Stimulated activated CD8-positive, alpha-beta memory T cell treated with anti-CD3 and anti-CD28 coated beads, Interleukin-15, amount 100 ng/mL, for 4 hours (primary cell): Measurements from ENCODE around the gene SLC43A1.

Experiments
- DNase-seq, 2 donors: peaks; one replicate each; pipeline ENCODE4 v3.0.0-alpha.2; 2020; ENCODE audit warnings: low read depth in 2 of 2

The SLC43A1 gene

DNA sequence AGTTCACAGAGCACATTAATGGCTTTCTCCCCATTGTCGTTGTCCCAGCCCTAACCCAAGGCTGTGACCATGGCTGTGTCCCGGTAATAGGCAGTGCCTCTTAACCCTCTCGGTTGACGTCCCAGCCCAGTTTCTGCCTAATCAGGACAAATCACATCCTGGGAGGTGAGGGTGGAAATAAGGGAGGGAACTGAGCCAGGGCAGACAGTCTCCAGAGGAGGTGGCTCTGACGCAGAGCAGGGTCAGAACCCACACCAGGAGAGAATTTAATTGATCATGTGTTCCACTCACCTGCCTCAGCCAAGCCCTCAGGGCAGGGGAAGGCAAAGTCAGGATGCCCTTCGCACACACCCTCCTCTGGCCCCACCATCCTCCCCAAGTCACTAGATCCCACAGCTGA lies 17.0 kb downstream of the SLC43A1 start:
- no peak for DNase-seq

DNA sequence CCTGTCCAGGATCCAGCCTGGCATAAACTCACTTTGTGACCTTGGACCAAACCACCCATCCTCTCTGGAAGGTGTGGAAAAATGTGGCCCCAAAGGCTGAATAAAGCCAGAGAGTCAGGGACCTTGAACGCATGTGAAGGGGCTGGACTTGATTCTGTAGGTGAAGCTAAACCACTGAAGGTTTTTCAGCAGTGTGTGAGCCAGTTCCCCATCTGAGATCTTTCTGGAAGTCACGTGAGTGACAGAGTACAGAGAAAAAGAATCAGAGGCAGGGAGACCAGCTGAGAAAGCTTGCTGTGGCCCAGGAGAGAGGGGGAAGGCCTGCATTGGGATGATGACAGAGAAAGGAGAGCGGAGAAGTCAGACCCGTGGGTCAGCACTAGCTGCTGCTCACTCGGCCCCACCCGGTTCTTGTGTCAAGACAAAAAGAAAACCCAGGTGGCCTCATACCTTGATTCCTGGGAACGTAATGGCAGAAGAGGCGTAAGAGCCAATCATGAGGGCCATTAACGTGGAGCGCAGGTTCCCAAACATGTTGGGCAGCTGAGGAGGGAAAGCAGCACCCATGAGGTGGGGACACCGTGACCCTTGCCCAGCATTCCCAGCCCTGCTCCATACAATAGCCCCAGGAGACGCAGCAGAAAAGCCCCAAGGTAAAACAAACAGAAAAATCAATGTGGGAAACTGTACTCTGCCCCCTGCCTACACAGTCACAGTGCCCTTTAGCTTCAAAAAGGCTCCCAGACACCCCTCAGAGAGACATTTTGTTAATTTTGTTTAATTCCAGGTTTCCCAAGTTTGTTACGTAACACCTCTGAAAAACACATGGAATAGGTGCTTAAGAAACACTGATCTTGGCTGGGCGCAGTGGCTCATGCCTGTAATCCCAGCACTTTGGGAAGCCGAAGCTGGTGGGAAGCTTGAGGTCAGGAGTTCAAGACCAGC lies 17.9 kb downstream of the SLC43A1 start:
- no peak for DNase-seq

DNA sequence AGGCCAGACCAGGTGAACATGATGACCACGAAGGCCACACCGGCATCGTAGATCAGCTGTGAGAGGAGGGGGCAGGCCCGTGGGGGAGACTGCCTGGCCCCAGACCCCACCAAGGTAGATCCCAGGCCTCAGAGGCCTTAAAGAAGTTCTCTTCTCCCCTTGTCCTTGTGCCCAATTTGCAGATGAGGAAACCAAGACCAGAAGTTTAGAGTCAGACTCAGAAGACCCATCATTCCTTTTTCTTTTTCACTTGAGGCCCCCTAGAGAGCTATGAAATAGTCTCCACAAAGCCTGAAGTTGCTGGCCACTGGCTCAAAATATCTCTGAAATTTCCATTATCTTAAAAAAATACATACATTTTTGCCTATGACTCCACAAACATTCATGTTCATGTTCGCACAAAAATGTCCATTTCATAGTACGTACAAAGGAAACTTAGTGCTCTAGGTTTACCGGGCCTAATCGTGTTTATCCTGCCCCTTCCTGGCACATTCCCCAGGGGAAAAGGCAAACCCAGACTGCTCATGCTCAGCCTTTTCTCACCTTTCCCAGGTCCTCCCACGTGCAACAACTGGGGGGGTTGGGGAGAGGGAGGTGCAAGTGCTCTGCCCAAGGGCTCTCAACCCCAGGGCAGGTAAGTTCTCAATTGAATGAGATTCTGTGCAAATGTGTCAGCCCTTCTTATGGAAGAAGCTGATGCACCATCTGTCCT lies 19.2 kb downstream of the SLC43A1 start:
- no peak for DNase-seq

DNA sequence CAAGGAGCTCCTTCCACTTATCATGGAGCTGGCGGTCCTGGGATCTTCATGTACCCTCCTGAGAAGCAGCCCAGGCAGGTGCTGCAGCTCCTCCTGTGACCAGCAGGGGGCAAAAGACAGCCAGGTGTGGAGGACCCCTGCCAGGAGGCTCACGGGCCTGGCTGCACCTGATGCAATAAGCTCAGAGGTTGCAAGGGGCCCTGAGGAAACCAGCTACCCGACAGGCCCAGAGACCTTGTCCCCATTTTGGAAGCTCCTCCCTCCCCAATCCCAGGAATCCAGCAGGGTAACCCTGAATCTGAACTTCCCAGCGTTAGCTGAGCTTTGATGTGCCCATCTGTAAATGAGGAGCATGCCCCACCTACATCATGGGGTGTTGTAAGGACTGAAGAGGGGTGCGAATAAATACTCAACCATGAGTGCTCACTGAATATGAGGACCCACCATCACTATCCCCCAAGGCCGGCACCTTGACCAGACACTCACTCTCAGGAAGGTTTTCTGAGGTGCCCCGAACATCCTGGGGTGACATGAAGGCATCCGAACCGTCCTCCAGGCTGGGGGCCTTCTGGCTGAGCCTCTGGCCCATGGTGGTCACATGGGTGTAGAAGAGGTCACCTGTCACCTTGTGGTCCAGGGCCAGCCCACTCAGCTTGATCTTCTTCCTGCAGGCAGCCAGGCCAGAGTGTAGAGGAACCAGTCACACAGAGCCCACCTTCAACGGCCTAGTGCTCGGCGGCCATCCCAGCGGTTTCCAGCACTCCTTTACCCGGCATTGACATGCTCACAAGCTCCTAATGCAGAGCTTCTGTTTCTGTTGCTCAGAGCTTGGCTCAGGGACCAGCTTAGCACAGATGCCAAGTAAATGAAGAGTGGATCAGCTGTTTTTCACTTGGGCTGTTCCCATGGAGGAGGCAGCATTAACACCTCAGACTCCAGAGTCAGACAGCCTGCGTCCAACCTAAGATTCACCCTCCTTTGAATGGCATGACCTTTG lies 21.7 kb downstream of the SLC43A1 start:
- DNase-seq = peak in 1 of 2 donors; percentile 68

DNA sequence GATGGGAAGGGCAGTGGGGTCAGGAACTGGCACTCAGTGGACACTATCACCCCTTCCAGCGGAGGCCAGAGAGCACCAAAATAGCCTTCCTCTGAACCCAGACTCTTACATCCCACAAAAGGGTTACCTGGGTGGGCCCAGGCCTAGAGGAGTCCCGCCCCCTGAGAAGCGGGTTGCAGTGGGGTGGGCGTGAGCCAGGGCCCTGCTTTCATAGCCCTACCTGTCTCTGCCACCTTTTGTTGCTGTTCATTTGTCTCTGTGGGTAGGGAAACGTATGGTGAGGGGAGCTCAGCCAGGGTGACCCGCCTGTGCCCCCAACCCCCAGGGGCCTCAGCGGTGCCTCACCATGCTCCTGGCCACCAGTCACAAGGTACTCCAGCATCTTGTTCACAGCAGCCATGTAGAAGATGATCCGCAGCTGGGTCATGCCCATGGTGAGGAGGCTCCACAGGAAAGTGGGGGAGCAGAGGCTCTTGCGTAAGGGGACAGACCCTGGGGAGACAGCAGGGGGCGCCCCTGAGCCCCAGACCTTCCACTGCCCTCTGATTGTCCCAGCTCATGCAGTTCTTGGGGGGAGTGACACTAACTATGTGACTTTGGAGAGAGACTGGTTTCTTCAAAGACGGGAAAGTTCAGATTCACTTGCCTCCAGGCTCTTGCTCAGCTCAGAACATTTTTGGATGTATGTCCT lies 24.0 kb downstream of the SLC43A1 start:
- no peak for DNase-seq

DNA sequence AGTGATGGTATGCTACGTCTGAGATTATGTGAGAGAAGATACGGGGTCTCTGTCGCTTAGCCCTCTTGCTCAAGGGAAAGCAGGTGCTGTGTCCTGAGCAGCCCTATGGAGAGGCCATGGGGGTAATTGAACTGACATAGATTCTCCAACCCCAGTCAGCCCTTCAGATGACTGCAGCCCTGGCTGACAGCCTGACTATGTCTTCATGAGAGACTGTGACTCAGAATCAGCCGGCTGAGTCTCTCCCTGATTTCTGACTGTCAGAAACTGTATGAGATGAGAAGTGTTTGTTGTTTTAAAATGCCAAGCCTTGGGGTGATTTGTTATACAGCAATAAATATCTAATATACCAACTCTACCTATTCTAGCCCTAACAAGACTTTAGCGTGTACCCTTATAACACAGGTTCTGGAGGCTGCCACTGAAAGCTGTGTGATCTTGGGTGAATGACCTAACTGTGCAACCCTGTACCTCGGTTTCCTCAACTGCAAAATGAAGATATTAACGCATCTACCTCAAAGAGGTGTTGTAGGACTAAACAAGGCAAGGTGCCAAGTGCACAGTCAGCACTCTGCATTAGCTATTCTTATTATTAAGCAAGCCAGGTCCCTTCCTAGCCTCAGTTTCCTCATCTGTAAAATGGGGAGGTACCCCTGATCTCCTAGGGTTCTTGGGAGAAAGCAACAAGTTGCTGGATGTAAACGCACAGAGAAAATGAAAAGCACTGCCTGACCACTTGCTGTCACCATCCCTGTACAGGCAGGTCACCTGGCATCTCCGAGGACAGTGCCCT lies 24.9 kb downstream of the SLC43A1 start:
- DNase-seq = no peak

DNA sequence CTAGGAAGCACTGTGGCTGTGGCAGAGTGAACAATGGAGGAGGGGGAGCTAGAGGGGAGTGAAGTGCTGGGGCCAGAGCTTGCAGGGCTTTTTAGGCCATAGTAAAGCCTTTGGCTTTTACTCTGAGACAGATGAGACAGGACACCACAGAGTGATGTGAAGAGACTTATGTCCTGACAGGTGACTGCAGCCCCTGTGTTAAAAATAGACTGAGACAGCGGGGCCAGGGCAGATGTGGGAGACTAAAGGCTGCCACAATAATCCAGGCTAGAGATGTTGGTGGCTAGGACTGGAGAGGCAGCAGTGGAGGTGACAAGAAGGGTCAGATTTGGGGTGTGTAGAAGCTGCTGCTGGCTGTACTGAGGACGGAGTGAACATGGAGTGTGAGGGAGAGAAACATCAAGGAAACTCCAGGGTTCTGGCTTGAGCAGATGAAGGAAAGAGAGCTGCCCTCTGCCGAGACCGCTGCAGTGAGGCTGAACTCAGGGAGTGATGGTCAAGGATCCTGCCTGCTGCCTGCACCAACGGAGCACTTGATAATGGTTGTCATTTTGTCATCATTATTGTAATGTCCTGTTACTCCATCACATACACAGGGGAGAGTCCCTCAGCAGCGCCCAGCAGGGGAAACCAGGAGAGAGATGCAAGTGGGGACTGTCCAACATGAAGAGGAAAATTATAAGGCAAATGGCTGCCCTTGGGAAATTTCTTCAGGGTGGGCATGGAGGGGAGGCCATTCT lies 27.4 kb downstream of the SLC43A1 start:
- DNase-seq = no peak

DNA sequence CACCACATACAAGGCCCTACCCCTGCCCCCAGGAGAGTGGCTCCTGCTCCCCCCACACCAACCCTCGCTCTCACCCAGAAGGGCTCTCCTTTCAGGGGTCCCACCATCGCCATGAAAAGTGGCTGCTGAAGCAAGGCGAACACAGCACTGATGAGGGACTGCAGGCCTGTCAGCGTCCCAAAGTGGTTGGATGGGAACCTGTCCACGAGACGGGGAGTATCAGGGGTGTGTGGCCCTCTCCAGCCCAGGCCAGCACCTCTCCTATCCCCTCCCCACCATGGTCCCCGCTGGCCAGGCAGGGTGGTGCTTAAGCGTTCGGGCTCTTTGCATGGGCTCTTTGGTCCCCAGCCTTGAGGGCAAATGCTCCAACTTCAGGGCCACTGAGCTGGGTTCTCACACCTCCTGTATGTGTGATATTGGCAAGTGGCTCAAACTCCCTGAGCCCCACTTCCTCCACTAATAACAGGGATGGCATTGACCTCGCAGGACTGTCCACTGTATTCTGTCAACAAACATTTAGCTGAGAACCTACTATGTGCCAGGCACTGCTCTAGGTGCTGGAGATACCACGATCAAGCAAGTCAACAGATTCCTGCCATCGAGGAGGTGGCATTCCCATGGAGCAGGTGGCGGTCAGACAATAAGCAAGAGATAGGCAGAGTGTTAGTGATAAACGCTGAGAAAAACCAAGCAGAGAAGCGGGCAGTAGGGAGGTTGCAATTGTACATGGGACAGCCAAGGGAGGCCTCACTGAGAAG lies 28.3 kb downstream of the SLC43A1 start:
- DNase-seq = no peak

DNA sequence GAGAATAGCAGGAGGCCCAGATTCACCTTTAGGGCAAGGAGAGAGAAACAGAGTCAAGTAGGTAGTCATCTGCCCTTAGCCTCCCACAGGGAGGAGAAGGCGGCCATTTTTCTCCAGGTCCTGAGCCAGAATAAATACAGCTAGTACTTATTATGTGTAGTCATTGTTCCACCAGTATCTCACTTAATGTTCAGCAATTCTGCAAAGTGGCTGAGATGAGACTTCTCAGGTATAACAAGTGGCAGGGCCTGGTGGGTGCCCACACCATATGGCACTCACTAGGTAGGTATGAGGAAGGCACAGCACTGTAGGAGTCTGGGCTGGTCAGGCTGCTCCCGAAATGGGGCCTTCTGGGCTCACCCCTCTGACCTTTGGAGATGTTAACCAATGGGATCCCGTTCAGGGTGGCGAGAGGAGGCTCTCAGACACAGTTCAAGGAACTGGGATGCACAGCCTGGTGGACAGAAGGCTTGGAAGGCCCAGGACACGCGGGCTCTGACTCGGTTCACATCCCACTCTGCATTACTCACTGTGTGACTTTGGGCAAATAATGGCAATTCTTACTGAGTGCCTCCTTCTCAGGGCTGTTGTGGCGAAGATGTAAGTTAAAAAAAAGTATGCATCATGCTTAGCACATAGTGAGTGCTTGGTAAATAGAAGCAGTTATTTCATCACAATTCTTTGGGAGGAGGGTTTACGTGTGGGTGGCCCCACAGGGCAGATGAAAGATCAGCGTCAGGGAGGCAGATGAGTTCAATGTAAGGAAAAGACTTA lies 30.1 kb downstream of the SLC43A1 start:
- DNase-seq = no peak

DNA sequence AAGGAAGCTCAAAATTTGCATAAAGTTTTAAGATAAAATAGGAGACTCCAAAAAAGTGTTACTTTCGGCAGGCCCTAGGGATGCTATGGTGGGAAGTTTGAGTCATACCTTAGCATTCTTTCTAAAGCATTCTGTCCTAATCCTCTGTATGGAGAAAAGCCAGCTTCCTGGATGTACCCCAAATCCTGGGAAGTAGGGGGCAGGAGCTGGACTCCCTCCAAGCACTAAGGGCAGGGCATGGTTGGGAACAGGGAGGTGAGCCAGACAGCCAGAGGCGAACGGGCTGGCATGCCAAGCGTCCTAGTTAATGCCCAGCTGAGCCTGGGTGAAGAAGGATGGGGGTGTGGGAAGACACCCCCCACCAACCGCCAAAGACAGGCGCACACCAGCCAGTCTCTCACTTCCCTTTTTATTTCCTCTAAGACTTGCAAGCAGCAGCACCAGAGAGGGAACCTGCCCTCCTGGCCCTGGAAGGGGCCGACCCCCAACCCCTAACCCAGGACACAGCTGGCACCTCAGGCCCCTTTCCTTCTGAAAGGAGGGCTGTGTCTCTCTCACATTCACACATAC lies 31.3 kb downstream of the SLC43A1 start:
- DNase-seq = no peak

DNA sequence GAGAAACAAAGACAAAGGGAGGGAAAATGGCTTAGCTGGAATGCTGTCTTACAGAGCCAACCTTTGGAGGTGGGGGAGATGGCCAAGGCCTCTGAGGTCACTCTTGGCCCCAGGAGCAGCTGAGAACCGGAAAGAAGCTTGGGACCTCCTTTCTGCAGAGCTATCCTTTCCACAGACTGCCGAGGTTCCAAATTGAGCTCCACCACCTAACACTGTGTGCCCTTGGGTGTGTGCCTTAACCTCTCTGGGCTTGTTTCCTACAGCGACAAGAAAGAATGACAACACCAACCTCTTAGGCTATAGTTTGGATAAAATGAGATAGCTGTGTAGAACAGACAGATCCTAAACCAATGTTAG lies 32.0 kb downstream of the SLC43A1 start:
- no peak for DNase-seq

DNA sequence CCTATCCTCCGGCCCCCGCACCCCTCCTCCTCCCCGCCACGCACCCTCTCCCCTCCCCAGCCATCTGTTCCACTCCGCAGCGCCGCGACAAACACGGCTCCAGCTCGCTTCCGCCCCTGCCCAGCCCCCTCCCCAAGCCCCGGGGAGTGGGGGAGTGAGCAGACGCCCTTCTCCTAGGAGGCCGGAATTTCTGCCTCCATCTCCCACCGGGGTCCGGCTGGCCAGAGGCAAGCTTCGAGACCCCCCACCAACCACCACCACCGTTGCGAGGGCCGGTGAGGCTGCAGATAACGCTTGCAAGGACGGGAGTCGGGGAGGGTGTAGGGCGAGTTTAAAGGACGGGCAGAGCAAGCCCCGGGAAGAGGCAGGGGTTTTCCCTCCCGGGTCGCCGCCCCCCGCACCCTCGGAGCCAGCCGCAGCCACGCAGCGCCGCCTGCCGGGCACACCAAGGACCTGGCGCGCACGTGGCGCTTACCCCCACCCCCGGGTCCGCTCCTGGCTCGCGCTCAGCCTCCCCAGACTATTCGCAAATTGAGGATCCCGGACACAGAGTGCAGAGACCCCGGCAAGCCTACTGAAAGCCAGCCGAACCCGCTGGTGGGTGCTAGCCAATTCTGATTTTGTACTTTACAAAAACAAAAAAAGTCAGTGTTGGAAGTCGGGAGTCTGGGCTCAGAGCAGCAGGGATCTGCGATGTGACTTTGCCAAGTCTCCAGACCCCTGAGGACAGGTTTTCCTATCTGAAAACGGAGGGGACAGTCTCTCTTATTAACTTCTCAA lies 32.5 kb downstream of the SLC43A1 start:
- peak; percentile 42 to 56 for DNase-seq

DNA sequence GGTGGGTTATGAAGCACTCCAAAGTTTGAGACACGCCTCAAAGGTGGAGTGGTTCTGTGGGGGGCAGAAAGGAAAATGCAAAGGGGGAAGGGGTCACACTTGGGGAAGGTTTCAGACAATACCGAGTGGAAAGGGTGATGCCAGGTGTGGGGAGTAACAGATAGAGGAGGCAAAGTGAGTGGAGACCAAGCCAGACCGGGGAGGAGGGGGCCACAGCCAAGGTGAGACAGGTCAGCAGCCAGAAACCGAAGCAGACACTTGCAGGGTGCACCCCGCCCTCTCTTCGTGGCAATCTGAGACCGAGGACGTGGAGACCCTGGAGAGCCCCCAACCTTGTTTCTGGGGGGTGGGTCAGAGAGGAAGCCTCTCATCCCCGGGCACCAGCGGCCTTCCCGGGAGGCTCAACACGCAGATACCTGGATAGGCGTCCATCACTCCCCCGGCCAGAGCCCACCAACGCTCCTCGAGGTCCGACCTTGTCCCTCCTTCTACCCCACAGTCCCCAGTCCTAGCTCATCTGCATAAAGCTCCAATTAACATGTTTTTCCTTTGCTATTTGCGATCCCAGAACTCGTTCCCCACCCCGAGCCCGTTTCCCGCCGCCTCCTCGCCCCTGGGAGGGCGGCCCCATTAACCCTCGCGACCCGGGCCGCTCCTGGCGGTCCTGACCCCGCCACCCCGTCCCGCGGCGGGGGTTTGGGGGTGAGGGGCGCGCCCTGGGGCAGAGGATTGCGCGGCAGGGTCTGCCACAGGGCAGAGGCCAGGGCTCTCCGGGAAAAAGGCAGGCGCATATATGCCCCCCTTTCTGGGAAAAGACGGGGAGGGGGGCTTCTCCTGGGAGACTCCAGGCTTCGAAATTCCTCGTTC lies 33.4 kb downstream of the SLC43A1 start:
- no peak for DNase-seq

DNA sequence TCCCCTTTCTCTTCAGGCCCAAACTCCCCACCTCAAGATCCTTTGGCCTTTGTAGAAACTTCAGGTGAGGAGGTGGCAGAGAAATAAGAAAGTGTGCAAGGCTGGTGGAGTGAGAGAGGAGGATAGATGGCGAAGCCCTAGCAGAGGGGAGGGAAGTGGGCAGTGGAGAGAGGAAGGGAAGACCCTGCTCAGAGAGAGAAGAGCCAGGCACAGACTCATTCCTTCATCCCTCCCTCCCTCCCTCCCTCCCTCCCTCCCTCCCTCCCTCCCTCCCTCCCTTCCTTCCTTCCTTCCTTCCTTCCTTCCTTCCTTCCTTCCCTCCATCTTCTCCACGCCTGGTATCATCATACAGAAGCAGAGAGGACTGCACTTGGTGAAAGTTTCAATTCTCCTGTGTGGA lies 34.2 kb downstream of the SLC43A1 start:
- no peak for DNase-seq

DNA sequence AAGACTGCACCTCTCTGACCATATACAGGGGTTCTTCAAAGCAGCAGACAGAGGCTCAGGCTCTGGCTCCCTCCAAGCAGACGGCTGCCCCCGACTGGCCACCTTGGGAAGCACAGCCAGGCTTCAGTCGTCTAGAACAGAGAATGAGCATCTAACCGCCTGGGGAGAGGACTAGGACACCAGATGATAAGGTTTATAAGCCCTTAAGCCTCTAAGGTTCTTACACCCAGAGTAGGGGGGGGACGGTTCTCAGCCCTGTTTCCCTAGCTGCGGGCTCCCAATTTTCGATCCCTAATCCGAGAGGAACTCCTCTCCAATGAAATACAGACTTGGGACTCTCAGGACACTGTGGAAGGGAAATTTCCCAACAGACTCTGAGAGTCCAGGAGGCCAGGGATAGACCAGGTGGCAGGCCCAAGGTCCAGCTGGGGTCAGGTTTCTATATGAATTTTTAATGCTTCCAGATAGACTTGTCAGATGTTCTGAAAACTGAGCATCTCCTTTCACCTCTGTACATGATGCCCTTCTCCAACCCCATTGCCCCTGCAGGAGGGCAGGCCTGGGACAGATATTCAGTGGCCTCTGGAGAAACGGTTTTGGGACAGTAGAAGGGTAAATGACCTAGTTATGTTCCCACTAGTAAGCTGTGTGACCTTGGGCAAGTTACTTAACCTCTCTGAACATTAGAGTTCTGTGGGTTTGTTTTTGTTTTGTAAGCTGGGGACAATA lies 34.9 kb downstream of the SLC43A1 start:
- peak in 1 of 2 donors; percentile 51 for DNase-seq
